GM13977 (cell line): ENCODE measurements around the gene TMC7.

Experiments used
- DNase-seq: peaks from one replicate; pipeline ENCODE4 v3.0.0; 2012; ENCODE audit warnings: low spot score
- in situ Hi-C: fragments of 300-500 bp; cut with MboI; formaldehyde crosslinking; loops from one replicate; pipeline ENCODE4 v1.12.0; 2022; ENCODE audit warnings: low sequenced_read_pairs, low pct_unique_long_range_greater_than_20kb, mixed read lengths, inconsistent platforms; ENCODE audit not compliant: unreplicated experiment
- TF ChIP-seq, protein P1 (sequence below): IDR thresholded peaks from 2 replicates; pipeline ENCODE4 v1.5.1; 2012; ENCODE audit warnings: mild to moderate bottlenecking, control low read depth; ENCODE audit not compliant: insufficient read depth; ENCODE audit errors: extremely low read depth, missing control alignments

TMC7 gene

DNA sequence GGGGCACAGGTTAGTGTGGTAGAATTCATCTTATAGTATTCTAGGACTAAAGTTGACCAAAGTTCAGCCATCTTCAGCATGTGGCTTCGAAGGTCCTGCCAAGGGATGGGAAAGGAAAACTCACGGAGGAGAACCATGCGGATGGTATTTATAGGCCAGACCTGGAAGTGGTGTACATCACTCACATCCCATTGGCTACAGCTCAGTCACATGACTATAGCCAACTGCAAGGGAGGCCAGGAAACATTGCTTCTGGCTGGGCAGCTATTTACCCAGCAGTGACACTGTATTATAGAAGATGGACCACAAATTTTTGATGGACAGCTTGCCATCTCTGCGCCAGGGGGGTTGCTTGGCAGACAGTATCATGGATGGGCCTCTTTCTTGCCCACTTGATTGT lies 48.0 kb downstream of the TMC7 start:
- DNase-seq: no peak
- in situ Hi-C loops: no loop called here
- TF ChIP-seq, protein P1, sequence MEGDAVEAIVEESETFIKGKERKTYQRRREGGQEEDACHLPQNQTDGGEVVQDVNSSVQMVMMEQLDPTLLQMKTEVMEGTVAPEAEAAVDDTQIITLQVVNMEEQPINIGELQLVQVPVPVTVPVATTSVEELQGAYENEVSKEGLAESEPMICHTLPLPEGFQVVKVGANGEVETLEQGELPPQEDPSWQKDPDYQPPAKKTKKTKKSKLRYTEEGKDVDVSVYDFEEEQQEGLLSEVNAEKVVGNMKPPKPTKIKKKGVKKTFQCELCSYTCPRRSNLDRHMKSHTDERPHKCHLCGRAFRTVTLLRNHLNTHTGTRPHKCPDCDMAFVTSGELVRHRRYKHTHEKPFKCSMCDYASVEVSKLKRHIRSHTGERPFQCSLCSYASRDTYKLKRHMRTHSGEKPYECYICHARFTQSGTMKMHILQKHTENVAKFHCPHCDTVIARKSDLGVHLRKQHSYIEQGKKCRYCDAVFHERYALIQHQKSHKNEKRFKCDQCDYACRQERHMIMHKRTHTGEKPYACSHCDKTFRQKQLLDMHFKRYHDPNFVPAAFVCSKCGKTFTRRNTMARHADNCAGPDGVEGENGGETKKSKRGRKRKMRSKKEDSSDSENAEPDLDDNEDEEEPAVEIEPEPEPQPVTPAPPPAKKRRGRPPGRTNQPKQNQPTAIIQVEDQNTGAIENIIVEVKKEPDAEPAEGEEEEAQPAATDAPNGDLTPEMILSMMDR: no peak

DNA sequence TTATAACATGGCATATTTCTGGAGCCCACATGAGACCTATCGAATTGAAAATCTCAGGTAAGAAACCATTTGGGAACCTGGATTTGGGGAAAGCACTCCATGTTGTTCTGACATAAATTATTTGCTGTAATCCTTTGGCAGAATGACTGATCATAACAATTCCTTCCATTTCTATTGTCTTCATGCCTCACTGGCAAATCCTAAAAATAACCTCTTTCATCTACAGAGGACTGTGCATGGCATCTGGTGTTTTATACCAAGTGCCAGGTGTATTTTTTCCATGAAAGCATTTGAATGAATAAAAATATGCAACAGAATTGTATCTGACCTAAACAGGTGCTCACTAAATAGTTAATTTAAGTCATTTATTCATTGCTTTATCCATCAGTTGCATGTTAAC lies 50.0 kb downstream of the TMC7 start:
- in situ Hi-C loops: no loop called here
- TF ChIP-seq, protein P1: no peak
- DNase-seq: no peak

DNA sequence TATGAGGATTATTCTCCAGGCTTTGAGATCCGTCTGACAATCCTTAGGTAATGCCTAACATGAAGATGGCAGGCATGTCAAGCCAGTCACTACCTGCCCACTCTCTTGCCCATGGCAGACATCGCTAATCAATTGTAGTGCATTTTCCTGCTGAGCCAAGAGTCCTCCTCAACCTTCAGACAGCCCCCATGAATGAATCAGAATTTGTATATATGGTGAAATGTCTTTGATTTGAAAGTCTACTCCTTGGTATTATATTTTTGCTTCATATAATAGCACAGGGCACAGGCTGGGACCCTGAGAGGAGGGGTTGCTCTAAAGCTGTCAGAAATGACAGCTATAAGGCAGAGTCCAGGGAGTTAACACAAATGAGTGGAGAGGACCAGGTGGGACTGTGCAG lies 56.7 kb downstream of the TMC7 start:
- no peak for DNase-seq
- in situ Hi-C loops: no loop called here
- TF ChIP-seq, protein P1: no peak

DNA sequence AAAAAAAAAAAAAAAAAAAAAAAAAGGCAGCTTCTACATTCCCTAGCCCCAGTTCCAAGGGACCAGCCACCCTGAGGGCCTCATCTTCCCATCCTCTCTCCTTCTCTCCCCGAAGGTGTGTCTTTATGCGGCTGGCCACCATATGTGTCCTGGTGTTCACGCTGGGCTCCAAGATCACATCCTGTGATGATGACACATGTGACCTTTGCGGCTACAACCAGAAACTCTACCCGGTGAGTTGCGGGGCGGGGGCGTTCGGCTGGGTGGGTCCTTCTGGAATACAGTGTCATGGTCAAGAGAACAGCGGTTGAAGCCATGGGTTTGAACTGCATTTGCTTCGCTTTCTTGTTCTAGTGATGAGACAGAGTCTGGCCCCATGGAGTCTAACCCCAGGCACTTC lies 61.0 kb downstream of the TMC7 start:
- in situ Hi-C loops: no loop called here
- no peak for DNase-seq
- TF ChIP-seq, protein P1: no peak

DNA sequence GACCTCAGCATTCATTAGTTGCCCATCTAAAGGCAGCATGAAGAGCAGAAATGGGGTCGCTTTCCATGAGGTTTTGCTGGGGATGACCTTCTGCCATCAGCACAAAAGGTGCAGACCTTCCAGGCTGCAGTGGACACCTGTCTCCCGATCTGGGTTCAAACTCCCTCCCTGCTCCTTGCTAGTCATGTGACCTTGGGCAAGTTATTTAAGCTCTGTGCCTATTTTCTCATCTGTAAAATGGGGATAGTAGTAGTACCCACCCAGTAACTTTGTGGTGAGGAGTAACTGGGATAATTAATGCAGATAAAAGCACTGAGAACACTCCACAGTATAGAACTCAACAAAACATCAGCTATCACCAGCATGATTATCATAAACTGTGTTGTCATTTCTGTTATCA lies 62.3 kb downstream of the TMC7 start:
- DNase-seq: no peak
- TF ChIP-seq, protein P1: no peak
- in situ Hi-C loops: no loop called here

DNA sequence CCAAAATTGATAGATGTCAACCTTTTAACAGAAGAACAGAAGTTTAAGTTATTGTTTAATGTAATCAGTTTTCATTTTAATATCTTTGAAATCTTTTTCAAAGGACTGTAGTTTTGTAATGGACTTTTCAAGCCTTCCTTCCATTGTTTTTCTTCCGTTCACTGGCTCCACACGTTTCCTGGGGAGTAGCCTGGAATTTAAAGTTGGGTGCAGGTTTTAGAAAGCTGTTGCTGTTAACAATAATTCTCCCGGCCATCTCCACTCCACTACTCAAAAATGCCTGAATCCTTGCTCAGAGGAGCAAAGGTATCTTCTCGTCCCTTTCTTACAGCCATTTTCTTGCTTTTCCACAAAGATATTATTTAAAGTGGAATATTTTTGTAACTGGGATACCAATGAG lies 79.0 kb downstream of the TMC7 start:
- DNase-seq: no peak
- TF ChIP-seq, protein P1: no peak
- in situ Hi-C loops: no loop called here

DNA sequence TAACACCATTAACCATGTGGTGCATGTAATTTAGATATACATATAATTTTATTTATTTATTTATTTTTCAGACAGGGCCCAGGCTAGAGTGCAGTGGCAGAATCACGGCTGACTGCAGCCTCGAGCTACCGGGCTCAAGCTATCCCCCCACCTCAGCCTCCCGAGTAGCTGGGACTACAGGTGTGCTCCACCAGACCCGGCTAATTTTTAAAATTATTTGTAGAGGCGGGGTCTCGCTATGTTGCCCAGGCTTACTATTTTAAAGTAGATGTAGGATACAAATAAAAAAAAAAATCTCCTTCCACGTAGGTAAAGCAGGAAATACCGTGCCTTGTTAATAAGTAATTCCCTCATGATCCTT lies 83.2 kb downstream of the TMC7 start:
- TF ChIP-seq, protein P1: no peak
- in situ Hi-C loops: no loop called here
- no peak for DNase-seq
